H1 (cell line): Measurements from ENCODE around the gene LRWD1. TPM values are rescaled to one million over a fixed set of nuclear protein-coding genes. Genes with fewer than 3 reads are reported as not detected.

Source experiments
- CTCF ChIA-PET: fragments of 300-600 bp; sonication (Branson Sonifier 250); formaldehyde crosslinking; loops from one replicate; lab custom pipeline; 2021; ENCODE audit not compliant: partially characterized antibody; lab: Charles Lee
- POLR2A ChIA-PET: fragments of 300-600 bp; sonication (Branson Sonifier 250); formaldehyde crosslinking; loops from one replicate; lab custom pipeline; 2021; ENCODE audit warnings: inconsistent platforms; ENCODE audit not compliant: partially characterized antibody; lab: Charles Lee
- DNase-seq, 2 experiments: peaks; one replicate each; pipeline versions ENCODE4 v3.0.0 to v3.0.0-alpha.2; 2010 to 2022; ENCODE audit warnings: low spot score in 2 of 2, low read depth in 1 of 2, mixed read lengths in 1 of 2
- FAIRE-seq: peaks from 2 replicates; lab custom pipeline; 2011; peaks lifted over from hg19 to GRCh38; lab: Jason Lieb, UNC
- H2AFZ ChIP-seq: 2 replicates; pipeline ENCODE4 v1.8.1; 2012; ENCODE audit warnings: low read length, inconsistent platforms
- H2AK5ac ChIP-seq: 2 replicates; pipeline ENCODE4 v1.6.1; 2013; ENCODE audit warnings: low read depth, low read length
- H2BK120ac ChIP-seq: replicated peaks from 2 replicates; pipeline ENCODE3; 2013; ENCODE audit warnings: low read depth, low read length, inconsistent platforms
- H2BK12ac ChIP-seq: 2 replicates; pipeline ENCODE4 v1.6.1; 2013; ENCODE audit warnings: low read depth, low read length
- H2BK15ac ChIP-seq: 2 replicates; pipeline ENCODE4 v1.6.1; 2013; ENCODE audit warnings: low read length
- H2BK20ac ChIP-seq: 2 replicates; pipeline ENCODE4 v1.6.1; 2013; ENCODE audit warnings: low read length
- H2BK5ac ChIP-seq: 2 replicates; pipeline ENCODE4 v1.6.1; 2013; ENCODE audit warnings: low read depth, low read length
- H3K14ac ChIP-seq: 2 replicates; pipeline ENCODE4 v1.6.1; 2013; ENCODE audit warnings: inconsistent platforms; ENCODE audit not compliant: insufficient read length
- H3K18ac ChIP-seq: 2 replicates; pipeline ENCODE4 v1.6.1; 2013; ENCODE audit warnings: low read length; ENCODE audit errors: extremely low read depth
- H3K23ac ChIP-seq: 2 replicates; pipeline ENCODE4 v1.6.1; 2013; ENCODE audit warnings: inconsistent platforms; ENCODE audit not compliant: insufficient read length
- H3K23me2 ChIP-seq: 2 replicates; pipeline ENCODE4 v1.6.1; 2013; ENCODE audit warnings: low read depth, low read length
- H3K27ac ChIP-seq: 2 replicates; pipeline ENCODE4 v1.6.1; 2011; ENCODE audit warnings: low read depth, low read length, inconsistent platforms
- H3K27me3 ChIP-seq, 4 experiments: replicated peaks in 1 of 4; 1 replicate in 1 of 4; 2 replicates in 3 of 4; pipeline versions ENCODE4 v1.6.1 to v1.8.1; 2011 to 2013; ENCODE audit warnings: low read length in 3 of 4, mild to moderate bottlenecking in 3 of 4, inconsistent platforms in 2 of 4, mixed read lengths in 2 of 4, moderate library complexity in 1 of 4; ENCODE audit not compliant: control insufficient read depth in 3 of 4, insufficient read depth in 3 of 4; ENCODE audit errors: extremely low read depth in 1 of 4
- H3K36me3 ChIP-seq, 4 experiments: 2 replicates each; pipeline versions ENCODE4 v1.6.1 to v1.8.1; 2011 to 2013; ENCODE audit warnings: mild to moderate bottlenecking in 4 of 4, low read length in 3 of 4, moderate library complexity in 2 of 4, control low read depth in 1 of 4, inconsistent platforms in 1 of 4; ENCODE audit not compliant: insufficient read depth in 4 of 4, control insufficient read depth in 2 of 4
- H3K4ac ChIP-seq: replicated peaks from 2 replicates; pipeline ENCODE3; 2013; ENCODE audit warnings: low read length, low read depth, mixed read lengths, inconsistent platforms; ENCODE audit not compliant: insufficient read length
- H3K4me1 ChIP-seq, 4 experiments: replicated peaks in 1 of 4; 1 replicate in 1 of 4; 2 replicates in 3 of 4; pipeline versions ENCODE4 v1.6.1 to v1.8.1; 2011 to 2013; ENCODE audit warnings: low read length in 3 of 4, inconsistent platforms in 2 of 4, mixed read lengths in 1 of 4; ENCODE audit not compliant: insufficient read depth in 4 of 4, control insufficient read depth in 3 of 4
- H3K4me2 ChIP-seq, 2 experiments: 2 replicates each; pipeline versions ENCODE4 v1.6.1 to v1.8.1; 2011 to 2013; ENCODE audit warnings: low read depth in 2 of 2, low read length in 2 of 2, control low read depth in 1 of 2, inconsistent platforms in 1 of 2, mild to moderate bottlenecking in 1 of 2; ENCODE audit not compliant: insufficient read depth in 1 of 2
- H3K4me3 ChIP-seq, 4 experiments: fragments of 200-600, 300-600 bp in 1 of 4; sonication (generic), shearing (Covaris generic), sonication (Bioruptor Twin) in 1 of 4; 2 replicates each; pipeline versions ENCODE4 v1.5.1 to v1.8.1; 2011 to 2016; ENCODE audit warnings: low read length in 4 of 4, low read depth in 3 of 4, control low read depth in 2 of 4, inconsistent platforms in 2 of 4, mild to moderate bottlenecking in 2 of 4, mixed read lengths in 1 of 4, moderate library complexity in 1 of 4; ENCODE audit not compliant: insufficient read depth in 2 of 4; ENCODE audit errors: extremely low read depth in 1 of 4
- H3K56ac ChIP-seq: replicated peaks from 2 replicates; pipeline ENCODE3; 2013; ENCODE audit warnings: low read depth, mild to moderate bottlenecking, mixed read lengths, low read length, inconsistent platforms; ENCODE audit not compliant: insufficient read length
- H3K79me1 ChIP-seq: 2 replicates; pipeline ENCODE4 v1.6.1; 2013; ENCODE audit warnings: low read depth, low read length, control low read depth
- H3K79me2 ChIP-seq, 2 experiments: 2 replicates each; pipeline versions ENCODE4 v1.6.1 to v1.8.1; 2012 to 2013; ENCODE audit warnings: low read length in 2 of 2, mild to moderate bottlenecking in 2 of 2, inconsistent platforms in 1 of 2; ENCODE audit not compliant: insufficient read depth in 2 of 2, control insufficient read depth in 1 of 2
- H3K9ac ChIP-seq, 4 experiments: replicated peaks in 1 of 4; 1 replicate in 1 of 4; 2 replicates in 3 of 4; pipeline versions ENCODE4 v1.6.1 to v1.8.1; 2011 to 2013; ENCODE audit warnings: low read depth in 3 of 4, low read length in 3 of 4, control low read depth in 2 of 4, mild to moderate bottlenecking in 2 of 4, moderate library complexity in 2 of 4, inconsistent platforms in 1 of 4; ENCODE audit errors: extremely low read depth in 1 of 4
- H3K9me3 ChIP-seq, 2 experiments: 2 replicates each; pipeline versions ENCODE4 v1.6.1 to v1.8.1; 2012 to 2013; ENCODE audit warnings: mild to moderate bottlenecking in 2 of 2, moderate library complexity in 2 of 2, control low read depth in 1 of 2, inconsistent platforms in 1 of 2, low read depth in 1 of 2, low read length in 1 of 2, mixed read lengths in 1 of 2; ENCODE audit not compliant: insufficient read depth in 2 of 2
- H4K20me1 ChIP-seq, 2 experiments: replicated peaks in 1 of 2; 2 replicates each; pipeline versions ENCODE3 to v1.8.1; 2011 to 2013; ENCODE audit warnings: inconsistent platforms in 2 of 2, low read length in 2 of 2, mild to moderate bottlenecking in 1 of 2; ENCODE audit not compliant: insufficient read depth in 2 of 2, control insufficient read depth in 1 of 2
- H4K5ac ChIP-seq: 2 replicates; pipeline ENCODE4 v1.6.1; 2013; ENCODE audit warnings: low read length, low read depth, mixed read lengths, inconsistent platforms; ENCODE audit not compliant: insufficient read length
- H4K8ac ChIP-seq: 2 replicates; pipeline ENCODE4 v1.8.0; 2013; ENCODE audit warnings: mild to moderate bottlenecking, moderate library complexity, low read length, inconsistent platforms; ENCODE audit not compliant: insufficient read depth; ENCODE audit errors: extremely low read depth
- H4K91ac ChIP-seq: replicated peaks from 2 replicates; pipeline ENCODE3; 2013; ENCODE audit warnings: low read length, mixed read lengths, inconsistent platforms; ENCODE audit not compliant: insufficient read length
- BRCA1 ChIP-seq: IDR thresholded peaks from 2 replicates; pipeline ENCODE4 v1.6.1; 2012; ENCODE audit warnings: low read depth, low read length, improper control_type of control experiment
- CREB1 ChIP-seq: IDR thresholded peaks from 2 replicates; pipeline ENCODE4 v1.6.1; 2012; ENCODE audit warnings: inconsistent platforms
- E2F6 ChIP-seq: IDR thresholded peaks from 2 replicates; pipeline ENCODE4 v1.6.1; 2012; ENCODE audit warnings: inconsistent platforms
- EP300 ChIP-seq, 2 experiments: IDR thresholded peaks; 1 replicate in 1 of 2; 2 replicates in 1 of 2; pipeline ENCODE4 v1.6.1; 2011 to 2012; ENCODE audit warnings: low read depth in 2 of 2, low read length in 2 of 2, mild to moderate bottlenecking in 2 of 2, borderline replicate concordance in 1 of 2, inconsistent platforms in 1 of 2, moderate library complexity in 1 of 2
- HDAC2 ChIP-seq, 2 experiments: fragments of 300-600 bp in 1 of 2; sonication (generic) in 1 of 2; IDR thresholded peaks; 2 replicates each; pipeline ENCODE4 v1.6.1; 2011 to 2012; ENCODE audit warnings: low read depth in 2 of 2, low read length in 2 of 2, mild to moderate bottlenecking in 2 of 2, moderate library complexity in 2 of 2, borderline replicate concordance in 1 of 2, inconsistent platforms in 1 of 2
- POU5F1 ChIP-seq: IDR thresholded peaks from 2 replicates; pipeline ENCODE4 v1.6.1; 2011; ENCODE audit warnings: low read depth, mild to moderate bottlenecking, low read length, moderate library complexity
- RNF2 ChIP-seq: fragments of 200-900, 300-1000 bp; sonication (generic); IDR thresholded peaks from 2 replicates; pipeline ENCODE4 v1.7.1; 2016; ENCODE audit warnings: borderline replicate concordance, low read depth, mild to moderate bottlenecking, antibody characterized with exemption, low read length; ENCODE audit not compliant: poor library complexity, severe bottlenecking; ENCODE audit errors: missing control alignments
- TCF12 ChIP-seq: IDR thresholded peaks from 2 replicates; pipeline ENCODE4 v1.6.1; 2011; ENCODE audit warnings: low read depth, mild to moderate bottlenecking, low read length
- USF2 ChIP-seq: IDR thresholded peaks from 2 replicates; pipeline ENCODE4 v1.6.1; 2011; ENCODE audit warnings: low read length, improper control_type of control experiment
- ZNF274 ChIP-seq: IDR thresholded peaks from 2 replicates; pipeline ENCODE4 v1.7.0; 2012; ENCODE audit warnings: low read length, borderline replicate concordance; ENCODE audit errors: extremely low read depth
- WGBS, 2 experiments: shearing (Covaris generic) in 1 of 2; methylation state at CpG; one replicate each; pipeline versions ENCODE4 v1.1.6 to v1.1.7; 2013 to 2015; ENCODE audit warnings: low lambda C conversion rate in 2 of 2, mixed read lengths in 2 of 2, inconsistent platforms in 1 of 2, low coverage in 1 of 2, missing lambda C conversion rate in 1 of 2; ENCODE audit not compliant: insufficient replicate concordance in 2 of 2, insufficient coverage in 1 of 2, insufficient read length in 1 of 2; ENCODE audit errors: extremely low coverage in 1 of 2, missing lambda C conversion rate in 1 of 2; 5-methylcytosine and 5-hydroxymethylcytosine counted together
- polyA plus RNA-seq, 7 experiments: library from polyadenylated mRNA; depleted of rRNA in 3 of 7; stranded (reverse) in 5 of 7; unstranded in 2 of 7; fragments of >200 nt in 5 of 7; fragments of 200-250 nt in 2 of 7; gene quantifications; 1 replicate in 5 of 7; 2 replicates in 1 of 7; 4 replicates in 1 of 7; pipeline versions ENCODE4 v1.2.1 to v1.2.3, GENCODE V29; 2011 to 2013; ENCODE audit warnings: missing spikeins in 2 of 7, mixed read lengths in 2 of 7
- total RNA-seq: library from RNA; stranded (reverse); fragmentation: NEBNext Ultra II Directional; extraction: Animal tissue kit (Norgen Biotek cat#: 25700); gene quantifications from 2 replicates; pipeline ENCODE4 v1.2.1, GENCODE V29; 2021

Gene LRWD1
- total and polyA plus RNA-seq, 2 of the 8 experiments (the other 6 are each of a cell fraction or from before 2014, with no cell fraction given), result 23.4 to 26.8 TPM

GRCh38 chr7:102457352-102457924 is 7.3 kb upstream of the LRWD1 start:
- no peak for DNase-seq
- Histone ChIP-seq H4K8ac (peak overlapping the region; percentile 68; the same call in 1 of the 2 replicates), H4K20me1 (peaks cover 0 to 2% of the 10 kb centered on the region in 2 experiments), H4K5ac (no peak overlapping the region), H4K91ac (no peak overlapping the region), H2BK15ac (no peak overlapping the region), H2BK120ac (no peak overlapping the region), H3K4me2 (no peak overlapping the region), H3K27me3 (no peaks in the 10 kb centered on the region; a peak in 1 of 7 replicates), H2BK12ac (no peak overlapping the region), H2BK5ac (no peak overlapping the region), H3K4me3 (no peak overlapping the region), H3K79me2 (no peaks in the 10 kb centered on the region; a peak in 1 of 4 replicates), H3K9me3 (no peaks in the 10 kb centered on the region), H2BK20ac (no peak overlapping the region), H3K14ac (no peak overlapping the region), H3K4me1 (no peaks in the 10 kb centered on the region), H2AK5ac (no peak overlapping the region), H3K56ac (no peak overlapping the region), H3K23me2 (no peaks in the 10 kb centered on the region), H3K79me1 (peaks cover 6% of the 10 kb centered on the region; the same call in 1 of the 2 replicates), H3K27ac (no peak overlapping the region), H3K4ac (no peak overlapping the region), H3K36me3 (peaks cover 7 to 22% (median 17%) of the 10 kb centered on the region in 4 experiments; a peak in 5 of 8 replicates), H3K9ac (no peak overlapping the region), H3K23ac (no peak overlapping the region), H3K18ac (no peak overlapping the region), H2AFZ (no peak overlapping the region)
- POLR2A ChIA-PET, result interaction anchor here (1.0 to 4.5 kb wide), 5 partner anchors 8 to 61 kb away, joined by 3 to 27 read pairs (median 6); partner anchors contain the start of gene PRKRIP1
- CTCF ChIA-PET, result interaction anchor here (1.0 to 2.1 kb wide), 4 partner anchors 9 to 185 kb away, joined by 3 to 5 read pairs (median 4); no protein-coding TSS in a partner anchor
- WGBS, 2 experiments, result 97% methylated on average over 39 of the region's 40 CpGs; no CpG with 5 or more reads in 1 of the 2 experiments
- FAIRE-seq, result no peak
- TF ChIP-seq ZNF274 (no peak), EP300 (IDR thresholded peaks at IDR 0.05; ENCODE audit: borderline replicate concordance in 1 of 2, low read depth in 2 of 2, low read length in 2 of 2) (no peak), E2F6 (no peak), TCF12 (no peak), BRCA1 (no peak), RNF2 (no peak), CREB1 (no peak), HDAC2 (IDR thresholded peaks at IDR 0.05; ENCODE audit: borderline replicate concordance in 1 of 2, low read depth in 2 of 2, low read length in 2 of 2) (no peak), USF2 (no peak), POU5F1 (no peak)
